ENCODE measurements around the gene PRKACG. TPM values are rescaled to one million over a fixed set of nuclear protein-coding genes. Genes with fewer than 3 reads are reported as not detected.

Gene PRKACG
- total RNA-seq, 4 donors from 2014 or later: not detected

DNA sequence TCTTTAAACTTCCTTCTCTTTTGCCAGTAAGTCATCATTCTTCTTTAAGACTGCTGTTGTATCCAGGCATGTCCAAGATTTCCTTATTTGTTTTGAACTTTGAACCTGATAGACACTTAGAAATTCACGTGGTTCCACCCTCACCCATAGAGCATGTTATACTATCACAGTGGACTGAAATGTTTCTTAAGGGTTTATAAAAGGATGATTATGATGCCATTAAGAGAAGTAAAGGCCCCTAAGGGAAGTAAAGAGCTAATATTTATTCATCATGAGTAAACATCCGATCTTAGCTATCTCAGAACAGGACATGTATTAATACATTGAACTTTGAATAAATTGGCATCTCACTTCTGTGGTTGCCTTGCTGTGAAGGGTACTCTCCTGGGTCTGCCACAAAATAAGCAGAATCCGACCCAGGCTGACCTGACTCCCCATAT, 49.8 kb downstream of the PRKACG start:
- TF ChIP-seq, protein P1, sequence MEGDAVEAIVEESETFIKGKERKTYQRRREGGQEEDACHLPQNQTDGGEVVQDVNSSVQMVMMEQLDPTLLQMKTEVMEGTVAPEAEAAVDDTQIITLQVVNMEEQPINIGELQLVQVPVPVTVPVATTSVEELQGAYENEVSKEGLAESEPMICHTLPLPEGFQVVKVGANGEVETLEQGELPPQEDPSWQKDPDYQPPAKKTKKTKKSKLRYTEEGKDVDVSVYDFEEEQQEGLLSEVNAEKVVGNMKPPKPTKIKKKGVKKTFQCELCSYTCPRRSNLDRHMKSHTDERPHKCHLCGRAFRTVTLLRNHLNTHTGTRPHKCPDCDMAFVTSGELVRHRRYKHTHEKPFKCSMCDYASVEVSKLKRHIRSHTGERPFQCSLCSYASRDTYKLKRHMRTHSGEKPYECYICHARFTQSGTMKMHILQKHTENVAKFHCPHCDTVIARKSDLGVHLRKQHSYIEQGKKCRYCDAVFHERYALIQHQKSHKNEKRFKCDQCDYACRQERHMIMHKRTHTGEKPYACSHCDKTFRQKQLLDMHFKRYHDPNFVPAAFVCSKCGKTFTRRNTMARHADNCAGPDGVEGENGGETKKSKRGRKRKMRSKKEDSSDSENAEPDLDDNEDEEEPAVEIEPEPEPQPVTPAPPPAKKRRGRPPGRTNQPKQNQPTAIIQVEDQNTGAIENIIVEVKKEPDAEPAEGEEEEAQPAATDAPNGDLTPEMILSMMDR (IDR thresholded peaks at IDR 0.05; ENCODE audit: low read depth): no peak

DNA sequence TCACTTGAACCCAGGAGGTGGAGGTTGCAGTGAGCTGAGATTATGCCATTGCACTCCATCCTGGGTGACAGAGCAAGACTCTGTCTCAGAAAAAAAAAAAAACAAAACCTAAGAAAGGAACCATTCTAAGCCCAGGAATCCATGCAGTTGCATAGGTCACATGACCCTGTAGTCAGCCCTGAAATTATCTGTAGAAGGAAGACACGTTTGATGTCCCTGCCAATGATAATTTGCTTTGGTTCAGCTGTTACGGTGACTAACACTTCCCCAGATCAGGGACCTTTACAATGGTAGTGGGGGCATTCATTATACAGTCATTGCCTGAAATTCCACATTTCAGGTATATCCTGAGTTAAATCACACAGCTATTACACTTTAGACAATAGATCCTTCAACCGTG, 50.5 kb downstream of the PRKACG start:
- TF ChIP-seq, protein P1 (IDR thresholded peaks at IDR 0.05; ENCODE audit: low read depth): no peak

Other genes starting within 250 kb of the PRKACG start
- 10 to 100 TPM in 1 of 4 donors, 1 to 10 TPM in 3; 1.8 to 10.1 (median 3.3) TPM for gene FXN, start 21.6 kb upstream of the PRKACG start, total RNA-seq
- gene TJP2, start 160.2 kb upstream of the PRKACG start, total RNA-seq: 100 to 1,000 TPM in 3 of 4 donors, 10 to 100 TPM in 1; 98.8 to 203 (median 137) TPM